HPDE6-E6E7 (cell line): ENCODE measurements around the gene CAMK2D.
A peak's percentile ranks its signal among the peaks of the same experiment; 100 is the strongest.

Source experiments
- DNase-seq: peaks from one replicate; pipeline ENCODE4 v3.0.0; 2011; ENCODE audit warnings: missing footprints; ENCODE audit errors: extremely low spot score

CAMK2D gene

DNA sequence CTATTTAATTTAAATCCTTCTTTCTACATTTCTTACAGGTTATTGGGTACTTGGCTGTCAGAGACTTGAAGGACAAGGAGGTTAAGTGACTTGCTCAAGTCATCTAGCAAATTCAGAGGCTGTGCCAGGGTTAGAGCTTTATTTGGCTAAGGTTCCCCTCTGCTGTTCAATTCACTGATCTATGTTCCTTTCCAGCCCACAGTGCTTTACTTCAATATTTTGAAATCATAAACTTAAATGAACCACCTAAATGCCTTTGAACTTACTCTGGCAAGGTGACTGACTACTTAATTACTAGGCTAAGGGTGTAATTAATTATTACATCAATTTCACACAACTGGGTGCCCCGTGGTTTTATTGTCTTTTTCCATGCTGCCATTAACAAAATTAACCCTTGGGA lies 288.7 kb downstream of the CAMK2D start:
- no peak for DNase-seq

- no peak for DNase-seq
Observed at GRCh38 chr4:113471146-113471860, 290.2 kb downstream of the CAMK2D start.

- no peak for DNase-seq
Observed at GRCh38 chr4:113469926-113470325, 291.6 kb downstream of the CAMK2D start.

- no peak for DNase-seq
Observed at GRCh38 chr4:113469023-113469390, 292.5 kb downstream of the CAMK2D start.

DNA sequence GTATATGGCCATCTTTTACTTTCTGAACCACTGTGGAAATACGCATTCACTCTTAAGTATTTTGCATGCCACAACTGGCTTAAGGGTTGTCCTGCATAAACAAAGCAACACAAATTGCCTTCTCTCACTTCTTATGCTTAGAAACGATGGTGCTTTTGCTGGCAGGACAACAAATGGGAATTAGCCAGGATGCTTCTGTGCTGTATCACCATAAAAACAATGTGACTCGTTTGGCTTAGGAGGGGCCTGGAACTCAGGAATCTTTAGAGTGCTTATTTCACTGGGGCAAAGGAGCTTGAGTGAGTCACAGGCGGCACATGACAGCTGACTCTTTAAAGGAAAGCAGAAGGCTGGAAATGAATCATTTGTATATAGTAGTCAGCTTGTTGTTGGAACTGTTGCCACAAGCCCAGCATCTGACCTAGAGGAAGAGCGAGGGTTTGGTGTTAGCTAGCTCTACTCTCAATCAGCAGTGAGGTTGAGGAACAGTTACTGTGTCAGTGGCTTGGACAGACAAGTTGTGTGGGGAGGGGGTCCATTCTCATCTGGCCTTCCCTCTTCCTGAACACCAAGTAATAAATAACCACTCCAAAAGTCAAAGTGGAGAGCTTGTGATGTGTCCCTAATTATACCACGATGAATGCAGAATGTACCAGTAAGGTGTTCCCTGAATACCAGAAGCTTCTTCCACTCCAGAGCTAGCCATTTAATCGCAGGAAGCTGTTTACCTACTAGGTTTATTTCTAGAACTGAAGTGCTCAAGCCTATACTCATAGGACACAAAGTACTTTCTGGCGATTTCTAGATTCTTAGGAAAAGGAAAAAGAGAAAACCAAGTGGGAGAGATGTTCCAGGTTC lies 293.1 kb downstream of the CAMK2D start:
- peak; percentile 87 for DNase-seq

DNA sequence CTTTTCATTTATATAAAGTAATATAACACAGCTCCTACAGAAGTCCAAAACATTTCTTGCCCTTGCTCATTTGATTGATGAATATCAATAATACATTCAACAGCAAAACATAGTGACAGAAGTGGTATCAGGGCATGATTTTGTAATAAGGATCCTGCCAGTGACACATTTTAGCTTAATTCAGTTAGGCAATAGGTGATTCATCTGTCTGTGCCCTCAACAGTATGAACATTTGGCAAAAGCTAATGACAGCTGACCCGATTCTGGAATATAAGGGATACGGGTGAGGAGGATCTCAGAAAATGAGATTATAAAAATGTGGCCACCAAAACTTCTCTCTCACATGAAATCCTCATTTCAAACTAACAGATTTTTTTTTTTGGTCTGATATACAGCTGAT lies 294.0 kb downstream of the CAMK2D start:
- DNase-seq, result peak; percentile 32

DNA sequence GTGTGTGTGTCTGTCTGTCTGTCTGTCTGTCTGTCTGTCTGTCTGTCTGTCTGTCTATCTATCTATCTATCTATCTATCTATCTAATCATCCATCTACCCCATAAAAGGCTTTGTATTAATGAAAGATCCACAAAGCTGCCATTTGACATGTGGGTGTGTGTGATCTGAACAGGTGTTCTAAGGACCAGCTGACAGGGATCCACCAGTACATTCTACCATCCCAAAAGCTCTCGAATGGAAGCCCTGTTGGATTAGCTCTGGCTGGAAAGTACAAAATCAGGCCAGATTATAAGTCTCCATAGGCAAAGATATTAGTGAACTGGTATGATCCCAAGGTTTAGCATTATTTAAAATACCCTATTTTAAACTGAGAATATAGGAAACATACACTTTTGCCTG lies 299.3 kb downstream of the CAMK2D start:
- DNase-seq, result no peak

- no peak for DNase-seq
Observed at GRCh38 chr4:113461281-113461680, 300.3 kb downstream of the CAMK2D start.

DNA sequence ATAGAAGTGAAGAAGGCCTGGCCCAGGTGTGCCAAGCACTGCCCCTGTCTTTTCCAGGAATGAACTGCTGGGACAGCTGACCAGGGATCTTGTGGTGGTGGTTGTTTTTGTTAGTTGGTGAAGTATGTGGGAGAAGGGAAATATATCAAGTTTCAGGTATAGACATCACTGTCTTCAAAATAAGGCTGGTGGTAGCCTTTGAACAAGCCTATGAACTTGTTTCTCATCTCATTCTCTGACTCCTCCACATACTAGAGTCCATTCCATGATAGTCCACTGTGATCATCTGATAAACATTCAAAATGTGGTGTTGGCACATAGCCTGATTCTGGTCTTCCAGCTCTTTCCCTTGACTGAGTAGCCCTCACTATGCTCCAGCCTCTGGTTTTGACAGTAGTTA lies 303.7 kb downstream of the CAMK2D start:
- no peak for DNase-seq

GRCh38 chr4:113457121-113457520 lies 304.4 kb downstream of the CAMK2D start:
- DNase-seq, result no peak

DNA sequence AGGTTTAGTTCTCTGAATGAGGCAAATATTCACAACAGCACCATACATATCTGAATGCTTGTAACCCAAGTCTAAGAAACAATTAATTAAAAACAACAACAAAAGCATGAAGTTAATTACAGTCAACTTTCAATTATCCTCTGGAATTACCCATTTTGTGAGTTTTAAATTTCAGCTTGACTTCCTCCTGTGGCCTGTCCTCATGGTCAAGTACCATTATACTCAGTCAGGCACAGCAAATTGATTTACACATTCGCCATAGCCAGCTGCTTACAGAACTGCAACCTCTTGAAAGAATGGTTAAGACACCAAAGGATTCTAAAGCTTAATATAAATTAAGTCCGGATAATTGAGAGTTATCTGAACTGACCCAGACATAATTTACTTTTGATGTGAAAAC lies 306.5 kb downstream of the CAMK2D start:
- no peak for DNase-seq

DNA sequence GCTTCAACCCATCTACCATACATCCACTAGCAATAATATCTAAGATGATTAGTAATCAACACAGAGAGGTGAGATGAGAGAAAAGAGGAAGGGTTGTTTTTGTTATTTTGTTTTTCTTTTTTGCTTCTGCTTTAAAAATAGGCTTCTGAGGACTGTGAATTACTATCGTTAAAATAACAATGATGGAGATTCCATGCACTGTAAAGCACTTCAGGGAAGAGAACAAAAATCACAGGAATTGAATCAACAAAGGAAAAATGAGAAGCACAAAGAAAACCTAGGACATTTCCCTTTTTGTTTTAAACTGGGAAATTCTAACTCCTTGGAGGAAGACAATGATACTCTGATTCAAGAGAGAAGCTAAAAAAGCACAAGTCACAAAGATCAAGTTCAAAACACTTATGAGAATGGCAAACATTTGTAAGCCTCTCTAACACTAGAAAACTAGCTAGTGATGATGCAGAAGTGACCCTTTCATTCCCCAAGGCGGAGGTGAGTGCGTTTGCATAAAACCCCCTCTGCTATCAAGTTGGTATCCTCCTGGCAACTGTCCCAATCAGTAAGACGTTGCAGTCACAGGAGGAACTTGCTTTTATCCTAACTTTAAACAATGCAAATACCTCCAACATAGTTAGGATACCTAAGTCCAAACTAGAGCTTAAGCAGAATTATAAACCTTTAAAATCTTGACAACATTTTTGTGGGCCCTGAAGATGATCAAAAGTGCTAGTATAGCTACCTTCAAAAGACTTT lies 308.5 kb downstream of the CAMK2D start:
- DNase-seq, result no peak

GRCh38 chr4:113452152-113452551 lies 309.4 kb downstream of the CAMK2D start:
- no peak for DNase-seq

- DNase-seq, result no peak
Observed at GRCh38 chr4:113450295-113451080, 311.1 kb downstream of the CAMK2D start.

DNA sequence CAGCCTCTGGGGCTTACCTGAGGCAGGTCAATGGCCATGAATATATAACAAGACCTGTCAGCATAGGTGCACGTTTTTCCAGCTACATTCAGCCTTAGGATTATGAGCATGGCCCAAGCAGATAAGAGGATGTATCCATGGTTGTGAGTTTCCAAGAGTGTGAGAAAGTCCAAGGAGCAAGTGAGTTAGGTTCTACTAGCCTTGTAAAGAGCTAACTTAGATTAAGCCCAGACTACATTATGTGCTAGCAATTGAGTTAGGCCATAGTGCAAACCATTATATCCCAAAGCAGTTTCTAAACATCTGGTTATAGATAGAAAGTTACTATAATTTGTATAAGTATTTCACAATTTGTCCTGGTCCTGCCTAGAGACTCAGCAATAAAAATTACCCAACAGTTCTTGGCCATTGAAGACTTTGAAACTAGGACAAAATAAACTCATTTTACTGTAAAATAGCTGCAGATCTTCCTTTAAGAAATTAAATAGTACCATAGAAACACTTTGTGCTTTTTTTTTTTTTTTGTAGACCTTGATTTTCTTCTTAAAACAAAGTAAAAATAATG lies 312.0 kb downstream of the CAMK2D start:
- DNase-seq, result no peak

GRCh38 chr4:113447769-113448168 lies 313.8 kb downstream of the CAMK2D start:
- DNase-seq, result no peak

DNA sequence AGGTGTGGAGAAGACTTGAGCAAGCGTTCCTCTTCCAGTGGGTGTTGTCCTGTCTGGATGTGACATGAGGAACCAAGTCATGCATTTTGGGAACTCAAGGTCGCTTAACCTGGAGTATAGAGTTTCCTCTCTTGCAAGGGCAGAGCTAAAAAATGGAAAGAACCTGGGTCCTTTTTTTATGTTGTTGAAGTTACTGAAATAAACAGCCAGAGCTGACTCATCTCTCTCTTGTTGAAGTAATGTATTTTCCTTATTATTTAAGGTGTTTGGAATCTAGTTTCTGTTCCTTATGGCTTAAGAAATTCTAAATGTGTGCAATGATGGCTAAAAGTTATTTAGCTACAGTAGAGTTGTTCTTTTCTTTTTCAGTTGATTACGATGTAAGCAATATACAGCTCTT lies 314.5 kb downstream of the CAMK2D start:
- DNase-seq, result no peak

DNA sequence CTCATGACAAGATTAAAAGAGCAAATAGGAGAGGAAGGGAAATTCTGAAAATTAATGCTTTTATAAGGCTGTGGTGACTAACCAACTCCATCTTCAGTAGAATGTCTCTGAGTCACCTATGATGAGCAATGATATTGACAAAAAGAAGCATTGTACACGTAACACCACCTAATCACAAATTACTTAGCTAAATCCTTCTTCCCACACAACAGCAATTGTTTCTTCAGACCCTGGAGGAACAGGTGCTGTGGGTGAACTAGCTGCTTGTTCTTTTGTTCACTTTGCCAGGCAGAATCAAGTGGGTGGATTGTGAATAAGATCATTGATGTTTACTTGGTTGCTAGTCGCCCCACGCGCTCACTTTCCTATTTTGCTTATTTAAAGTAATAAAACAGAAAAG lies 315.5 kb downstream of the CAMK2D start:
- peak; percentile 64 for DNase-seq

- DNase-seq, result peak; percentile 23
Observed at GRCh38 chr4:113445286-113445685, 316.3 kb downstream of the CAMK2D start.

DNA sequence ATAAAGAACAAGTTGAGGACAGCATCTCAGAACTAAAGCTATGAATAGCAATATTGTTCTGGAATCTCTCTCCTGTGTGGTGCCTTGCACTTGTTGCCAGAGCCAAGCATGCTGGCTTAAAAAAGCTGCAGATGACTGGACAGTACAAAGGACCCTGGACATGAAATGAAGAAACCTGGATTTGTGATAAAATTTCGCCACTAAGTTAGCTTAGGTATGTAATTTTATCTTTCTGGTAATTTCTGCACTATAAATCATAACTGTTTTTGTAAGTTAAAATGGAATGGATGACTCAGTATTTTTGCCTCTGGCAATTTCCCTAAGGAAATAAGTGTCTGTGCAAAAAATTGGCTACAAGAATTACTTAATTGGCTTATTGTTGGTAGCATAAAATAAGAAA lies 317.2 kb downstream of the CAMK2D start:
- no peak for DNase-seq

GRCh38 chr4:113442826-113443225 lies 318.7 kb downstream of the CAMK2D start:
- DNase-seq, result no peak
